DMS 273 treated with DMSO at 0.1 percent for 48 hours (cell line): Measurements from ENCODE around the gene SLC35A1.
A peak's percentile ranks its signal among the peaks of the same experiment; 100 is the strongest.
"Not testable (repeated sequence)": the region's sequence is repeated elsewhere in the genome, so short reads cannot be mapped to it uniquely, and the experiment has no call there.

Source experiments
- DNase-seq: peaks from one replicate; lab custom pipeline; 2025; lab: John Stamatoyannopoulos, UW

Gene SLC35A1, protein sequence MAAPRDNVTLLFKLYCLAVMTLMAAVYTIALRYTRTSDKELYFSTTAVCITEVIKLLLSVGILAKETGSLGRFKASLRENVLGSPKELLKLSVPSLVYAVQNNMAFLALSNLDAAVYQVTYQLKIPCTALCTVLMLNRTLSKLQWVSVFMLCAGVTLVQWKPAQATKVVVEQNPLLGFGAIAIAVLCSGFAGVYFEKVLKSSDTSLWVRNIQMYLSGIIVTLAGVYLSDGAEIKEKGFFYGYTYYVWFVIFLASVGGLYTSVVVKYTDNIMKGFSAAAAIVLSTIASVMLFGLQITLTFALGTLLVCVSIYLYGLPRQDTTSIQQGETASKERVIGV

GRCh38 chr6:87472525-87473418, at the start of gene SLC35A1:
Gene SLC35A1, plus strand, starts transcription at chr6:87472974. Its CDS starts 30 bp downstream, at chr6:87473004.
- DNase-seq, result peak; percentile 74

- no peak for DNase-seq
Observed at GRCh38 chr6:87426789-87427188, 46.0 kb upstream of the SLC35A1 start.

GRCh38 chr6:87430499-87430898, 42.3 kb upstream of the SLC35A1 start:
- no peak for DNase-seq

DNA sequence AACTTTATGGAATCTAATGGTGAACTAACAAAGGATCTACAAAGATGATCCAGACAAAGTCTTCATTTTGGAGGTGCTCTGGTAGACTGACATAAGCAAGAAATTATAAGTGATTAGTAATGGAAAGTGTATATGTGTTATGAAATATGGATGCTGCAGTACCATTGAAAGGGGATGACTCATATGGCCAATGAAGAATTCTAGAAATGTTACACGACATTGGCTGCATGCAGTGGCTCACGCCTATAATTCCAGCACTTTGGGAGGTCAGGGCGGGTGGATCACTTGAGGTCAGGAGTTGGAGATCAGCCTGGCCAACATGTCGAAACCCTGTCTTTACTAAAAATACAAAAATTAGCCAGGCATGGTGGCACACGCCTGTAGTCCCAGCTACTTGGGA, 41.5 kb upstream of the SLC35A1 start:
- no peak for DNase-seq

DNA sequence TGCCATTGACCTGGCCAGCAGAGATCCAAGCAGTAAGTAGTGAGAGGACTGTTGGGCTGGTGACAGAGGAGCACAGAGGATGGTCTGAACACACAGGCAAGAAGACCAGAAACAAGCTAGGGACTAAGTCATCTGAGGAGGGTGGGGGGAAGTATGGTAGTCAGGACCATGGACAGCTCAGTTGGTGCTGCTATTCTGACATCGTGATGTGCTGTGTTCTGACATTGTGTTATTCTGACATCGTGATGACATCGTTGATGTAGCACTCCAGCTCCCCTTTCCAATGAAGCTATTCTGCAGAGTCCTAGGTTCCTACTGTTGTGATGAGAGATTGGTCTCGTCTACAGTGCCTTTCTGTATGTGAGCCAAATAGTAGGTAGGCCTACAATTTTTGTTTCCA, 36.3 kb upstream of the SLC35A1 start:
- DNase-seq, result no peak

DNA sequence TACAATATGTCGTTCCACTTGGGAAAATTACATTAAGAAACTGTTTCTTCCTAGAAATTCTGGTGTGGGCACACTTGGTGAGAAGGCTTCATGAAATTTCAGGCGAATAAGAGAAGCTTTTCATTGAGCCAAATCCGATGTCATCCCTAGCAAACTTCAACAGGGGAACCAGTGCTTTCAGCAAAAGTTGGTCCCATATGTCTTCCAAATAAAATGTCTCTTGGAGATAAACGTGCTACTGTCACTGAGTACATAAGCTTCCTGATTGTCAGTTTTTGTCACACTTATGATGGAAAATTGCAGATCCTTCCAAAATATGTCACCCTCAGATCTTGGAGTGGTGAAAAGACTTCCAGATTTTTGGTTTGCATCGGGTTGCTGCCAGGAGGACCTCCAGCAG, 31.1 kb upstream of the SLC35A1 start:
- no peak for DNase-seq

GRCh38 chr6:87444362-87444761, 28.4 kb upstream of the SLC35A1 start:
- no peak for DNase-seq

- DNase-seq, result no peak
Observed at GRCh38 chr6:87465051-87465450, 7.7 kb upstream of the SLC35A1 start.

DNA sequence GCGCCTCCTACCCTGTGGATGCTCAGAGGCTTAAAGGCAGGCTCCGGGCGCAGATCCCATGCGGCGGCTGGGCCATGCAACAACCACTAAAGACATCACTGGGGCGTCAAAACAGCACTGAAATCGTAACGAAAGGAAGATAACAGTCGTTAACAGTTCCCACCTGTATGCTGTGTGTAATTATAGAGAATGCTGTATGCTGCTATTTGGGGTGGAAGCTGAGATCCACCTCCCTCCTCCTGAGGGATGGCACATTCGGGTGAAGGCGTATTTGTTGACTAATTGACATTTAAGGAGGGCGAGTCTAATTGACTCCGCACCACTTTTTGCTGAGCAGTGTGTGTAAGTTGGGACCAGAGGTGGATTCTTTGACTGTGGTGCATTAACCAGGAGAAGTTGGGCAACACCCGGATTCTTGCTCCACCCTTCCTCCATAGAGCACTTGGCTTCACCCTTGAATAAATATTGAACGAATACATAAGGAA, 687 bp downstream of the SLC35A1 start:
- DNase-seq, result peak; percentile 37

DNA sequence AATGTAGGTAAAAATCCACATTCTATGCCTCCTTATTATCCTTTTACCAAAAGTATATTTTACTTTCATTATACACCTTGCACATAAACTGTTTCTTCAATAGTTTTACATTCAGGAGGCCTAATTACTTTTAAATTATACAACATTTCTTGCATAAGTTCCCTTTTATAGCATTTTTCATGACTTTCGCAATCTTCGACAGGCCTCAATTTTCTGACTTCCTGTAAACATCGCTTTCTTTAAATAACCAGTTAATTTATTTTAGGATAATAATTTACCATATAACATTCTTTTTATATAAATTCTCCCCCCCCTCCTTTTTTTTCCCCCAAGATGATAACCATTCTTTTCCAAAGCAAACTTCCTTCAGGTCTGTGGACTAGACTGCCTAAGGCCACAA, 9.2 kb downstream of the SLC35A1 start:
- no peak for DNase-seq

DNA sequence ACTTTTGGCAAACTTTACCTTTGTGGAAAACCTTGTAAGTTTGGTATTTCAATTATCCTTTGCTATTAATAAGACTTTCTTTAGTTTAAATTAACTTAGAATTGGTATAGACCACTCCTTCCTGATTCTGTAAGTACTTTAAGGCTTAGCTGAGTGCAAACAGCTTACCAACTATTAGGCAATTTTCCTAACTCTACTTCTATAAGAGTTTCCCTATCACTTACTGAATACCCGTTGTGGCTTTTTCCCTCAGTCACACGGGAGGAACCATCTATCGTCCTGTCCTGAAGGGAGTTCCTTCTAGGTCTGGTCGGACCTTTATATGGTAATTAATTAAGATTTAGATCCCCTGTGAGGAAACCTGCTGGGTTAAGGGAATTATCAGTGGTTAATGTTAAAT, 9.6 kb downstream of the SLC35A1 start:
- no peak for DNase-seq

GRCh38 chr6:87483929-87484328, 11.2 kb downstream of the SLC35A1 start:
- no peak for DNase-seq

GRCh38 chr6:87484491-87484890, 11.7 kb downstream of the SLC35A1 start:
- DNase-seq, result no peak

- no peak for DNase-seq
Observed at GRCh38 chr6:87487555-87487954, 14.8 kb downstream of the SLC35A1 start.

- not testable (repeated sequence) for DNase-seq
Observed at GRCh38 chr6:87489326-87489725, 16.6 kb downstream of the SLC35A1 start.

DNA sequence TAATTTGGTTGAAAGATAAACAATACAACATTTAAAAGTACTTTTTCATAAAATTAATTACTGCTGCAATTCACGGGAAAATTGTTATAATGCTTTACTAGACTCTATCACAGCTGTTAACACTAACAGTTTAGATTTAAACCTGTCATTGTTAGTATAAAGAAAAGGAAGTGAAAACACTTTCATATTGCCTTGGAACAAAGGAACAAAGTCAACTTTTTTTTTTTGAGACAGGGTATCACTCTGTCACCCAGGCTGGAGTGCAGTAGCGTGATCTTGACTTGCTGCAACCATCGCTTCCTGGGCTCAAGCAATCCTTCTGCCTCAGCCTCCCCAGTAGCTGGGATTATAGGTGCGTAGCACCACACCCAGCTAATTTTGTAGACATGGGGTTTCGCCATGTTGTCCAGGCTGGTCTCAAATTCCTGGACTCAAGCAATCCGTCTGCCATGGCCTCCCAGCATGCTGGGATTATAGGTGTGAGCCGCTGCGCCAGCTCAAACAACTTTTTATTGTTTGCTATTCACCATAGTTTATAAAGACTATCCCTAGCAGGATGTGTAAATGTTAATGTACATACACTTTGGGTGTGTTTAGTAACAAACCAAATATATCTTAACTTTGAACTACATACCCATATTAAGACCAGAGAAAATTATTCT, 22.1 kb downstream of the SLC35A1 start:
- no peak for DNase-seq

DNA sequence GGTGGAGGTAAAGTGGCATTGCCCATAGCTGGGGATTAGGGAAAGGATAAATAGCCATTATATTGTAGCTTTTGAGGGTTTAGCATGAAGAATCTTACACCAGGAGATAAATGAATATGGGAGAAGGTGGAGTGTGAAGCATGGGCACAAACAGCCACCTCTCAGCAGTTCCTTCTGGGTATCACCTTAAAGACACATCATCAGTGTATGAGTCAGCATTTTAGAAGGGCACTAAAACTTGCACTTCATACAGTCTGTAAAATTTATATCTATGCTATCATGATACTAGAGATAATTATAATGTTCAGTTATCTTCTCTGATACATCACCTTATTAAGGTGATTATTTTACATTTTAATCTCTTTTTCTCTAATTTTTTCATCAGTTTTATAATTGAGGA, 25.3 kb downstream of the SLC35A1 start:
- DNase-seq, result no peak

DNA sequence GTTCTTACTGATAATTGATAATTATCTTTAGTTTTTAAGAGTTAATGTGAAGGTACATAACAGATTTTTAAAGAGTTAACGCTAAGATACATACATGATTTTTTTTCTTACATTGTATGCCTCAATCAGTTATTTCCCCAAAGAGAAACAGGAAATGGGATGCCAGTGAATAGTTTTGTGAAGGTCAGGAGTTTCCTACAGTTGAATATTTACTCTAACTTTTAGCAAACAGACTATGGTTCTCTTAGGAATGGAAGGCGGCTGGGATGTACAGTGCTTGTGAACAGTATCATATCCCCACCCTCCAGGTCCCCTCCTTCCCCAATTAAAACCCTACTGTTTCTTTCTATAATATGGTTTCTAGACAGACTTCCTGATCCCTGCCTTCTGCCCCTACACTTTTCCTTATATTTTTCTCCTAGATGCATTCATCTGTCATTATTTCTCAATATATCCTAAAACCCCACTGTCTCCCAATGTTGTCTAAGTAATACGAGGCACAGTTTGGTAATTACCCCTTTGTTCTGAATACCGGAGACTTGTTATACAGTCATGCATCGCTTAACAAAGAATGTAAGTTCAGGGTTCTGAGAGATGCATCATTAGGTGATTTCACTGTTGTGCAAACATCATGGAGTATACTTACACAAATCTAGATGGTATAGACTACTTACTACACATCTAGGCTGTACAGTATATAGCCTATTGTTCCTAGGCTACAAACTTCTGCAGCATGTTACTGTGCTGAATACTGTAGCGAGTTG, 29.2 kb downstream of the SLC35A1 start:
- DNase-seq, result no peak

DNA sequence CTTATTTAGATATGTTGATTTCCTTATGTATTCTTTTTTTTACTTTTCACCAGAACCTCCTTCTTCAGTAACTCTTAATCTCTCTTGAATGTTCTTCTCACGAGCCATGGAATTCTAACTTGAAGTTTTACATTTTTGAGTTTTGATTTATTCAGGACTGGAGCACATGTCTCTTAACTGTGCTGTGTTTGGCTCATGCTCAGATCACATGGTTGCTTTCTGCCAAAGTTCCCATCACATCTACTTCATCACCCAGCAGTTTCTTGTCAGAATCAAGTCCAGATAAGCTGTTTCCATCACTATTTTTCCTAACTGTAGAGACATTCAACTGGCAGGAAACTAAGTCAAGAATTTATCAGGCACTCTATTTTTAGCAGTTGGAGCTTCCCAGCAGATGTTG, 31.7 kb downstream of the SLC35A1 start:
- DNase-seq, result no peak

GRCh38 chr6:87514831-87515230, 42.1 kb downstream of the SLC35A1 start:
- no peak for DNase-seq

DNA sequence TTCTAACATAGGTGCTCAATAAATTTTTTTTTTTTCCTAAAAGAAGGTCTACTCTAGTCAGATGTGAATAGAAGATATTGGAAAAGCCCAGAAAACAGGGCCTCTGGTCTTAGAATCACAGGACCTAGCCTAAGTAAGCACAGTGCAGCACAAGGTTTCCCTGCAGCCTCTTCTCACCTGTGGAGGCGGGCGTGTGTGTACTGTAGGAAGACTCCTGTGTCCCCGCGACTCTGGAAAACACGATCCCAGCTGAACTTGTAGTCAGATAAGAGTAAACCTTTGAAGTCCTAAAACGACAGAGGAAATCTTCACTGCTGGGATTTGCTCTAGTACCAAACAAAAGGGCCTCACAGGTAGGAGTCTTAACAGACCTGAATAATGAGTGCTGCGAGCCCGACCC, 45.7 kb downstream of the SLC35A1 start:
- no peak for DNase-seq

GRCh38 chr6:87522686-87523085, 49.9 kb downstream of the SLC35A1 start:
- DNase-seq, result no peak
